Measurements from ENCODE around the gene RNF168.

GRCh38 chr3:196514913-196515621 is 11.5 kb upstream of the RNF168 start, which contains the start of gene SMCO1:
- TF ChIP-seq POLR2A (IDR thresholded peaks at IDR 0.05) (peak in 1 of 2 donors; percentile 44), CTCF (IDR thresholded peaks at IDR 0.05) (no peak)

Data from heart left ventricle (tissue), 13 donors.